ENCODE data around the gene ACSL3.

- TF ChIP-seq CTCF (conservative IDR thresholded peaks at IDR 0.05; ENCODE audit: low read depth, low read length) (no peak), EZH2 (IDR thresholded peaks at IDR 0.05; ENCODE audit: low read length, unreplicated experiment) (no peak)
Observed at GRCh38 chr2:222866358-222866960, 5.6 kb downstream of the ACSL3 start.
